D721Med (cell line): Measurements from ENCODE around the gene PIGS.

Experiments used
- DNase-seq: peaks from one replicate; pipeline ENCODE4 v3.0.0; 2011; ENCODE audit warnings: low spot score; ENCODE audit not compliant: insufficient read length
- FAIRE-seq: peaks from 2 replicates; lab custom pipeline; 2011; peaks lifted over from hg19 to GRCh38; lab: Jason Lieb, UNC
- TF ChIP-seq, protein P1 (sequence below): IDR thresholded peaks from 2 replicates; pipeline ENCODE4 v1.5.1; 2012; ENCODE audit warnings: mild to moderate bottlenecking, control low read depth; ENCODE audit not compliant: insufficient read depth; ENCODE audit errors: missing control alignments

Gene PIGS

DNA sequence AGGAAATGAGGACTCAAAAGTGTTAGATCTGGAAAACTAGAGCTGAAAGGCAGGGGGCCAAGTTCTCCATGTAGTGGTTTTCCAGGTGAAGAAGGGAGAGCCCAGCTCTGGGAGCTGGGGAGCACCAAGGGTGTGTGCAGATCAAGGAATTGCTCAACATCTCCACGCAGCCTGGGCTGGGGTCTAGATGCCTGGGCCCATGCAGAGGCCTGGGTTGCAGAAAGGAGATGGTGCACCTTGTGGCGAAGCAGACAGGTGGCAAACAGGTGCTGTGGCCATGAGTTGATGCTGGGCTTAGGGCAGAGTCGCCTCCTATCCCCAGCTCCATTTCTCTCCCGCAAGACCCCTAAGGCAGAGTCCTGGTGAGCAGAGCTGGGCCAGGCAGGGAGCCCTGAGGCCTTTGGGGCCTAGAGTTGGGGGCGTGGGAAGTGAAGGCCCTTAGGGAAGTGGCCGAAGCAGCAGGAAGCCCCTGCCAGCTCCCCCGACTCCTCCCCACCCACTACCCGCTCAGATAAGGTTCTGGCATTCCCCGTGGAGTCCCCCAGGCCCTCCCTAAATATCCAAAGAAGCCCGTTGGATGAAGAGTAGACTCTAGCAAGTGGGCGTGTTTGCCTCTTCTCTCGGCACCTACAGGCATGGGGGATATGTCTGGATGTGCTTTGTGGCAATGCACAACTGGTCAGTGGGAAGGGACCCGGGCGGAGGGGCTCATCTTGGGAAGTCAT is 64.4 kb downstream of the PIGS start:
- FAIRE-seq (no peak), DNase-seq (no peak)
- TF ChIP-seq, protein P1, sequence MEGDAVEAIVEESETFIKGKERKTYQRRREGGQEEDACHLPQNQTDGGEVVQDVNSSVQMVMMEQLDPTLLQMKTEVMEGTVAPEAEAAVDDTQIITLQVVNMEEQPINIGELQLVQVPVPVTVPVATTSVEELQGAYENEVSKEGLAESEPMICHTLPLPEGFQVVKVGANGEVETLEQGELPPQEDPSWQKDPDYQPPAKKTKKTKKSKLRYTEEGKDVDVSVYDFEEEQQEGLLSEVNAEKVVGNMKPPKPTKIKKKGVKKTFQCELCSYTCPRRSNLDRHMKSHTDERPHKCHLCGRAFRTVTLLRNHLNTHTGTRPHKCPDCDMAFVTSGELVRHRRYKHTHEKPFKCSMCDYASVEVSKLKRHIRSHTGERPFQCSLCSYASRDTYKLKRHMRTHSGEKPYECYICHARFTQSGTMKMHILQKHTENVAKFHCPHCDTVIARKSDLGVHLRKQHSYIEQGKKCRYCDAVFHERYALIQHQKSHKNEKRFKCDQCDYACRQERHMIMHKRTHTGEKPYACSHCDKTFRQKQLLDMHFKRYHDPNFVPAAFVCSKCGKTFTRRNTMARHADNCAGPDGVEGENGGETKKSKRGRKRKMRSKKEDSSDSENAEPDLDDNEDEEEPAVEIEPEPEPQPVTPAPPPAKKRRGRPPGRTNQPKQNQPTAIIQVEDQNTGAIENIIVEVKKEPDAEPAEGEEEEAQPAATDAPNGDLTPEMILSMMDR: no peak

DNA sequence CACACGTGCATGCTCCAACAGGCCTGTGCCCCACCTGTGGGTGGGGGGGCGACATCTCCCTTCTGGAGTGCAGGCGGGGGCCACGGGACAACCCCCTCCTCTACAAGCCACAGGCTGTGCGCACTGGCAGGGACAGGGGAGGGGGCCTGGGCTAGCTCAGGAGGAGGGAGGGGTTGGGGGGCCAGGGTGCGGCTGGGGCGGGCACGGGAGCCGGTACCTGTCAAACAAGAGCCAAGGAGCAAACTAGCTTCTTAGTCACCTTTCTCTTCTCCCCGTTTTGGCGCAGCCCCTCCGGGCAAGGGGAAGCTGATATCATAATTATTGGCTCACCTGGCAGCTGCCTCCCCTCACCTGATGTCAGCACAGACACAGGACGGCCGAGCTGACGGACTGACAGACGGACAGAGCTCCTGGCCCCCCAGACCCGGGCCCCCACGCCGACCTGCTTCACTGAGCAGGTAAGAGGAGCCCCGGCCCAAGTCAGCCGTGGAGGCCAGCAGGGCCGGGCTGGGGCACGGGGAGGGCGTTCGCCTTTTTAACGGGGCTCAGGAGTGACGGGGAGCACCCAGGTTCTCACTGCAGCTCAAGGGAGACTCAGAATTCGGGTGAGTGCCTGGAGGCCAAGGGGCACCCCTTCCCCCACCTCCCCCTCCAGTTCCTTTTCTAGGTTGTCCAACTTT is 65.2 kb downstream of the PIGS start, which contains the start of gene FOXN1:
FOXN1 (plus strand) TSS at position 363 of the 680 bp plus-strand sequence. CDS start 17,622 bp downstream, outside the sequence.
- TF ChIP-seq, protein P1: no peak
- no peak for DNase-seq
- FAIRE-seq: no peak

DNA sequence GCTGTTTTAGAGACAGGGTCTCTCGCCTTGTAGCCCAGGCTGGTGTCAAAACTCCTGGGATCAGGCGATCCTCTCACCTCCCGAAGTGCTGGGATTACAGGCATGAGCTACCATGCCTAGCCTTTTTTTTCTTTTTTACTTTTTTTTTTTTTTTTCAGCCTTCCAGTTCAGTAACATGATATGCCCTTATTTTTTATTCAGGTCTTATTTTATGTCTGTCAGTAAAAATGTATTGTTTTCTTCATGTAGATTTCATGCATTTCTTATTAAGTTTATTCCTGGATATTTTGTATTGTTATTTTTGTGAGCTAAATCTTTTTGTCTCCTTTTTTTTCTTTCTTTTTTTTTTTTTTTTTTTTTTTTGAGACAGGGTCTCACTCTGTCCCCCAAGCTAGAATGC is 67.9 kb downstream of the PIGS start:
- no peak for FAIRE-seq
- TF ChIP-seq, protein P1: no peak

More for the DNA sequence above, 67.9 kb downstream of the PIGS start:
- no peak for DNase-seq
